Measurements from ENCODE around the gene PSMB10.
"Not testable (repeated sequence)": the region's sequence is repeated elsewhere in the genome, so short reads cannot be mapped to it uniquely, and the experiment has no call there.

PSMB10 gene

GRCh38 chr16:67924140-67924906, 12.3 kb downstream of the PSMB10 start:
- no peak for DNase-seq (ENCODE audit: low spot score)

- no peak for DNase-seq (ENCODE audit: low spot score)
Observed at GRCh38 chr16:67923414-67924116, 13.1 kb downstream of the PSMB10 start.

- no peak for DNase-seq (ENCODE audit: low spot score)
Observed at GRCh38 chr16:67922740-67923139, 13.9 kb downstream of the PSMB10 start.

- no peak for DNase-seq (ENCODE audit: low spot score)
Observed at GRCh38 chr16:67922221-67922620, 14.4 kb downstream of the PSMB10 start.

GRCh38 chr16:67919622-67920221, 16.9 kb downstream of the PSMB10 start:
- DNase-seq (ENCODE audit: low spot score): peak; percentile 52

- peak; percentile 86 for DNase-seq (ENCODE audit: low spot score)
Observed at GRCh38 chr16:67917852-67918236, 18.8 kb downstream of the PSMB10 start.

- DNase-seq (ENCODE audit: low spot score): peak; percentile 55
Observed at GRCh38 chr16:67917140-67917851, 19.4 kb downstream of the PSMB10 start.

GRCh38 chr16:67915831-67916723, 20.6 kb downstream of the PSMB10 start:
- no peak for DNase-seq (ENCODE audit: low spot score)

GRCh38 chr16:67915496-67915769, 21.2 kb downstream of the PSMB10 start:
- not testable (repeated sequence) for DNase-seq (ENCODE audit: low spot score)

- DNase-seq (ENCODE audit: low spot score): no peak
Observed at GRCh38 chr16:67914758-67915495, 21.7 kb downstream of the PSMB10 start.

- DNase-seq (ENCODE audit: low spot score): peak; percentile 69
Observed at GRCh38 chr16:67910158-67910557, 26.5 kb downstream of the PSMB10 start.

- no peak for DNase-seq (ENCODE audit: low spot score)
Observed at GRCh38 chr16:67909056-67909742, 27.5 kb downstream of the PSMB10 start.

- no peak for DNase-seq (ENCODE audit: low spot score)
Observed at GRCh38 chr16:67907397-67908180, 29.1 kb downstream of the PSMB10 start.

GRCh38 chr16:67902831-67903230, 33.8 kb downstream of the PSMB10 start:
- no peak for DNase-seq (ENCODE audit: low spot score)

- no peak for DNase-seq (ENCODE audit: low spot score)
Observed at GRCh38 chr16:67901734-67902133, 34.9 kb downstream of the PSMB10 start.

- peak; percentile 43 for DNase-seq (ENCODE audit: low spot score)
Observed at GRCh38 chr16:67897231-67897630, 39.4 kb downstream of the PSMB10 start.

GRCh38 chr16:67893743-67894399, 42.8 kb downstream of the PSMB10 start:
- no peak for DNase-seq (ENCODE audit: low spot score)

- peak; percentile 99 for DNase-seq (ENCODE audit: low spot score)
Observed at GRCh38 chr16:67892899-67893742, 43.5 kb downstream of the PSMB10 start, which contains the start of gene PSKH1. TSS of gene PSKH1 (plus strand) at chr16:67893254. CDS start at chr16:67908750, 15,496 bp downstream.

Measured in AG20443 (cell line).